ENCODE measurements around the gene COMP. TPM values are rescaled to one million over a fixed set of nuclear protein-coding genes. Genes with fewer than 3 reads are reported as not detected.

Gene COMP
- total RNA-seq, 1 experiment from 2014 or later = 0.04 TPM

DNA sequence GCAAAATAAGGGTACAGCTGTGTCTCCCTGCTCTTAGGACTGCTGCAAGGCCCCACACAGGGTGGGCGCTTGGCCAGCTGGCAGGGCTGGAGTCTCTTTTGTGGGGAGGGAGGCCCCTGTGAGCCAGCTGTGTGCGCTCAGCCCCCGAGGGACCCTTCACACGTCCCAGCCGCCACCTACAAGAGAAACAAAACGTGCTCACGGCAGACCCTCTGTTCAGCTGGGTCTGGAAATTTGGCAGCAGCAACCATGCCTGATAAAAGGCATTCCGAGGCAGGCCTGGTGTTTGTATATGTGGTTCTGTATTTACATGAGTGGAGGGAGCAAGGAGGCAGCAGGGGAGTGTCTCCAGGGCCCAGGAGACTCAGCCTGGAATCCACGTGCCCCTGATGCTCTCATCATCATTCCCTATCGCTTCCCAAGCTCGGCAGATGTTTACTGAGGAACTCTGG is 57.9 kb downstream of the COMP start:
- CTCF ChIA-PET = no interaction called here
- Histone ChIP-seq H3K9me3 (ENCODE audit: low read length) (no peaks in the 10 kb centered on the region), H3K79me2 (ENCODE audit: low read length) (no peaks in the 10 kb centered on the region), H3K27me3 (ENCODE audit: low read length) (no peaks in the 10 kb centered on the region), H3K9ac (ENCODE audit: low read length) (no peak overlapping the region), H3K27ac (ENCODE audit: low read length) (no peak overlapping the region), H3F3A (ENCODE audit: low read length, unreplicated experiment) (no peaks in the 10 kb centered on the region), H3K9me2 (replicated peaks; ENCODE audit: low read length) (no peaks in the 10 kb centered on the region), H2AFZ (ENCODE audit: low read length) (no peak overlapping the region), H3K4me1 (ENCODE audit: insufficient read depth, low read length) (no peaks in the 10 kb centered on the region), H4K20me1 (ENCODE audit: low read length) (no peaks in the 10 kb centered on the region), H3K36me3 (ENCODE audit: low read depth, low read length) (no peaks in the 10 kb centered on the region), H3K4me3 (ENCODE audit: low read length) (no peak overlapping the region), H3K4me2 (ENCODE audit: low read length) (no peak overlapping the region)
- BruUV-seq (replicated peaks) = no TSS peak
- intact Hi-C loops (cut with micrococcal nuclease) = no loop called here
- TF ChIP-seq EZH2 (IDR thresholded peaks at IDR 0.05; ENCODE audit: low read length, unreplicated experiment) (no peak), EZH2phosphoT487 (IDR thresholded peaks at IDR 0.05; ENCODE audit: borderline replicate concordance, low read length) (no peak)
- TF ChIP-seq, protein P1, sequence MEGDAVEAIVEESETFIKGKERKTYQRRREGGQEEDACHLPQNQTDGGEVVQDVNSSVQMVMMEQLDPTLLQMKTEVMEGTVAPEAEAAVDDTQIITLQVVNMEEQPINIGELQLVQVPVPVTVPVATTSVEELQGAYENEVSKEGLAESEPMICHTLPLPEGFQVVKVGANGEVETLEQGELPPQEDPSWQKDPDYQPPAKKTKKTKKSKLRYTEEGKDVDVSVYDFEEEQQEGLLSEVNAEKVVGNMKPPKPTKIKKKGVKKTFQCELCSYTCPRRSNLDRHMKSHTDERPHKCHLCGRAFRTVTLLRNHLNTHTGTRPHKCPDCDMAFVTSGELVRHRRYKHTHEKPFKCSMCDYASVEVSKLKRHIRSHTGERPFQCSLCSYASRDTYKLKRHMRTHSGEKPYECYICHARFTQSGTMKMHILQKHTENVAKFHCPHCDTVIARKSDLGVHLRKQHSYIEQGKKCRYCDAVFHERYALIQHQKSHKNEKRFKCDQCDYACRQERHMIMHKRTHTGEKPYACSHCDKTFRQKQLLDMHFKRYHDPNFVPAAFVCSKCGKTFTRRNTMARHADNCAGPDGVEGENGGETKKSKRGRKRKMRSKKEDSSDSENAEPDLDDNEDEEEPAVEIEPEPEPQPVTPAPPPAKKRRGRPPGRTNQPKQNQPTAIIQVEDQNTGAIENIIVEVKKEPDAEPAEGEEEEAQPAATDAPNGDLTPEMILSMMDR (conservative IDR thresholded peaks at IDR 0.05; ENCODE audit: low read depth, low read length) = no peak
- ATAC-seq (no peak), DNase-seq (no peak)
- POLR2A ChIA-PET (ENCODE audit: unreplicated experiment) = no interaction called here

Other genes starting within 250 kb of the COMP start
- gene FKBP8, start 247.7 kb downstream of the COMP start, total RNA-seq (2014; rRNA removed) = 243 and 278 TPM in 2 replicates
- gene KXD1, start 233.4 kb downstream of the COMP start, total RNA-seq (2014; rRNA removed) = 137 and 162 TPM in 2 replicates
- gene UBA52, start 219.4 kb downstream of the COMP start, total RNA-seq (2014; rRNA removed) = 871 and 1,108 TPM in 2 replicates
- gene REX1BD, start 202.5 kb downstream of the COMP start, total RNA-seq (2014; rRNA removed) = 121 and 207 TPM in 2 replicates
- 0.23 and 2.6 TPM in 2 replicates for gene CRLF1, start 184.5 kb downstream of the COMP start, total RNA-seq (2014; rRNA removed)
- gene TMEM59L, start 178.4 kb downstream of the COMP start, total RNA-seq (2014; rRNA removed) = 0.17 and 0.44 TPM in 2 replicates
- gene KLHL26, start 154.3 kb downstream of the COMP start, total RNA-seq (2014; rRNA removed) = 8.4 and 12.7 TPM in 2 replicates
- 6.7 and 8.5 TPM in 2 replicates for gene CRTC1, start 107.6 kb downstream of the COMP start, total RNA-seq (2014; rRNA removed)
- gene UPF1, start 40.7 kb upstream of the COMP start, total RNA-seq (2014; rRNA removed) = 97.1 and 155 TPM in 2 replicates
- 0.95 and 3.3 TPM in 2 replicates for gene CERS1, start 104.9 kb upstream of the COMP start, total RNA-seq (2014; rRNA removed)
- gene COPE, start 128.1 kb upstream of the COMP start, total RNA-seq (2014; rRNA removed) = 408 and 410 TPM in 2 replicates
- gene DDX49, start 128.4 kb upstream of the COMP start, total RNA-seq (2014; rRNA removed) = 120 and 145 TPM in 2 replicates
- gene HOMER3, start 149.9 kb upstream of the COMP start, total RNA-seq (2014; rRNA removed) = 118 and 143 TPM in 2 replicates
- 48.9 and 56.9 TPM in 2 replicates for gene SUGP2, start 242.2 kb upstream of the COMP start, total RNA-seq (2014; rRNA removed)
- 102 and 114 TPM in 2 replicates for gene ARMC6, start 242.3 kb upstream of the COMP start, total RNA-seq (2014; rRNA removed)